Neural cell (in vitro differentiated cells): ENCODE data around the gene FBXO21. TPM values are rescaled to one million over a fixed set of nuclear protein-coding genes. Genes with fewer than 3 reads are reported as not detected.

Experiments used
- H2AFZ ChIP-seq: fragments of 200-600, 300-800 bp; sonication (generic), shearing (Covaris generic); 2 replicates; pipeline ENCODE4 v1.6.0; 2014; ENCODE audit warnings: low read depth, mild to moderate bottlenecking, antibody characterized with exemption, low read length, moderate library complexity
- H3F3A ChIP-seq: fragments of 200-600 bp; shearing (Covaris generic); 2 replicates; pipeline ENCODE4 v1.6.1; 2016; ENCODE audit warnings: mild to moderate bottlenecking, moderate library complexity, mixed read lengths, antibody characterized with exemption, low read length; ENCODE audit not compliant: insufficient read depth, poor library complexity, severe bottlenecking
- H3K27ac ChIP-seq: fragments of 200-600, 300-800 bp; sonication (generic), shearing (Covaris generic); 2 replicates; pipeline ENCODE4 v1.5.1; 2014; ENCODE audit warnings: mild to moderate bottlenecking, low read length, moderate library complexity
- H3K27me3 ChIP-seq: fragments of 300-800, 200-600 bp; sonication (generic), shearing (Covaris generic); 2 replicates; pipeline ENCODE4 v1.6.0; 2014; ENCODE audit warnings: mild to moderate bottlenecking, low read depth, low read length, moderate library complexity; ENCODE audit not compliant: insufficient read depth
- H3K36me3 ChIP-seq: fragments of 300-800, 200-600 bp; sonication (generic), shearing (Covaris generic); 2 replicates; pipeline ENCODE4 v1.5.1; 2014; ENCODE audit warnings: mild to moderate bottlenecking, antibody characterized with exemption, low read length, moderate library complexity; ENCODE audit not compliant: insufficient read depth
- H3K4me2 ChIP-seq: fragments of 300-800, 200-600 bp; sonication (generic), shearing (Covaris generic); 2 replicates; pipeline ENCODE4 v1.6.0; 2014; ENCODE audit warnings: mild to moderate bottlenecking, low read length
- H3K4me3 ChIP-seq: fragments of 300-800, 200-600 bp; sonication (generic), shearing (Covaris generic); 2 replicates; pipeline ENCODE4 v1.5.1; 2014; ENCODE audit warnings: mild to moderate bottlenecking, low read length, moderate library complexity
- H3K79me2 ChIP-seq: fragments of 200-600 bp; shearing (Covaris generic); replicated peaks from 2 replicates; pipeline ENCODE4 v1.6.0; 2014; ENCODE audit warnings: mild to moderate bottlenecking, low read length, moderate library complexity; ENCODE audit not compliant: insufficient read depth
- H3K9ac ChIP-seq: fragments of 300-800, 200-600 bp; sonication (generic), shearing (Covaris generic); 2 replicates; pipeline ENCODE4 v1.6.1; 2016; ENCODE audit warnings: mild to moderate bottlenecking, low read length, mixed read lengths
- H3K9me2 ChIP-seq: fragments of 200-600 bp; shearing (Covaris generic); 2 replicates; pipeline ENCODE4 v1.6.1; 2016; ENCODE audit warnings: mild to moderate bottlenecking, low read length, mixed read lengths; ENCODE audit not compliant: insufficient read depth
- H3K9me3 ChIP-seq: fragments of 200-600, 300-800 bp; sonication (generic), shearing (Covaris generic); 2 replicates; pipeline ENCODE4 v1.6.1; 2016; ENCODE audit warnings: mild to moderate bottlenecking, mixed run types, low read length, moderate library complexity, mixed read lengths
- H4K20me1 ChIP-seq: fragments of 200-600 bp; shearing (Covaris generic); 2 replicates; pipeline ENCODE4 v1.6.1; 2016; ENCODE audit warnings: mild to moderate bottlenecking, mixed run types; ENCODE audit not compliant: insufficient read depth
- EZH2 ChIP-seq: fragments of 200-600, 300-800 bp; shearing (Covaris generic), sonication (generic); IDR thresholded peaks from 2 replicates; pipeline ENCODE4 v1.6.1; 2014; ENCODE audit warnings: antibody characterized with exemption, low read length, borderline replicate concordance, mild to moderate bottlenecking; ENCODE audit not compliant: insufficient read depth, poor library complexity, severe bottlenecking
- POLR2AphosphoS5 ChIP-seq: IDR thresholded peaks from 2 replicates; pipeline ENCODE4 v1.6.1; 2012
- RAD21 ChIP-seq: fragments of 450-650 bp; conservative IDR thresholded peaks from 2 replicates; pipeline ENCODE4 v1.6.1; 2014; ENCODE audit warnings: antibody characterized with exemption, mild to moderate bottlenecking, moderate library complexity
- SMC3 ChIP-seq: fragments of 450-650 bp; conservative IDR thresholded peaks from 2 replicates; pipeline ENCODE4 v1.6.1; 2014; ENCODE audit warnings: antibody characterized with exemption, mild to moderate bottlenecking, moderate library complexity; ENCODE audit not compliant: poor library complexity
- TAF1 ChIP-seq: IDR thresholded peaks from 2 replicates; pipeline ENCODE4 v1.6.1; 2012; ENCODE audit warnings: low read depth
- polyA plus RNA-seq: library from polyadenylated mRNA; depleted of rRNA; stranded (reverse); fragments of >200 nt; gene quantifications from 2 replicates; pipeline ENCODE4 v1.2.3, GENCODE V29; 2014
- TF ChIP-seq, protein P1 (sequence below): IDR thresholded peaks from 2 replicates; pipeline ENCODE4 v1.6.1; 2012; ENCODE audit warnings: borderline replicate concordance
- TF ChIP-seq, protein P2 (sequence below): fragments of 450-650 bp; IDR thresholded peaks from 2 replicates; pipeline ENCODE4 v1.5.1; 2014; ENCODE audit warnings: antibody characterized with exemption, mild to moderate bottlenecking, moderate library complexity; ENCODE audit not compliant: poor library complexity, severe bottlenecking

FBXO21 gene
- polyA plus RNA-seq, 1 donor from 2014 or later, result 127 TPM

DNA sequence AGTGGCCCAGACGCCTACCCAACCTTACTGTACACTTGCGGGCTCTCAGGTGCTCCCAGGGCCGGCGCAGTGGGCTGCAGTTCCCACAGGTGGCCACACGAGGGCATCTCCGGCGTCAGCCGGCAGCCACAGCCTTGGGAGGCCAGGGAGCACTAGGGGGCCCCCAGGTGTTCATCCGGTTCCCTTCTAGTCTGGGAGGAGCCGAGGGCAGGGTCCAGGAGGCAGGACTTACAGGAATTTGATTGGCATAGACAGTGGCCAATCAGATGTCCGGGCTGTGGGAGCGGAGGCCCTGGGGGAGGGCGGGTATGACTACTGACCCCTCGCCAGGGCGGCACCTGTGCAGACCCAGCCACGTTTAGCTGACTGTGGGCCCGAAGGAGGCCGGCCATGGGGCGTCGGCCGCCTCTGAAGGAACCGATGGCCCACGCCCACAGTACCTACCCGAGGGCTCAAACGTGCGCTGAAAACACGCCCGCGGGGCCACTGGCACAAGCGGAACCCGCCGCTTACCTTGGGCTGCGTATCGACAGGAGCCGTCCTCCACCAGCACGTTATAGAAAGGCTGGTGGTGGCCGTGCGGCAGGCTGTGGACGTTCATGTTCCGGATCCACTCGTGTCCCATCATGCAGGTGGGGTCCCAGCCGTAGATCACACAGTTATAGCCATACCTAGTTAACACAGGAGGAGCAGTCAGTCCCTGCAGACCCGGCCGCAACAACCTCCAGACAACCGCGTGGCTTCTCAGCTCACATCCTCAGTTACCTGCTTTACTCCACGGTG lies 34.8 kb downstream of the FBXO21 start:
- no peaks in the 10 kb centered on the region for H3K79me2 ChIP-seq
- no peak overlapping the region for H3K4me3 ChIP-seq
- H2AFZ ChIP-seq, result no peak overlapping the region
- no peaks in the 10 kb centered on the region for H3K9me2 ChIP-seq
- H3K9ac ChIP-seq, result no peak overlapping the region
- no peaks in the 10 kb centered on the region for H3K9me3 ChIP-seq
- peaks cover 24% of the 10 kb centered on the region for H3K36me3 ChIP-seq
- H3K27ac ChIP-seq, result no peak overlapping the region
- TF ChIP-seq, protein P1, sequence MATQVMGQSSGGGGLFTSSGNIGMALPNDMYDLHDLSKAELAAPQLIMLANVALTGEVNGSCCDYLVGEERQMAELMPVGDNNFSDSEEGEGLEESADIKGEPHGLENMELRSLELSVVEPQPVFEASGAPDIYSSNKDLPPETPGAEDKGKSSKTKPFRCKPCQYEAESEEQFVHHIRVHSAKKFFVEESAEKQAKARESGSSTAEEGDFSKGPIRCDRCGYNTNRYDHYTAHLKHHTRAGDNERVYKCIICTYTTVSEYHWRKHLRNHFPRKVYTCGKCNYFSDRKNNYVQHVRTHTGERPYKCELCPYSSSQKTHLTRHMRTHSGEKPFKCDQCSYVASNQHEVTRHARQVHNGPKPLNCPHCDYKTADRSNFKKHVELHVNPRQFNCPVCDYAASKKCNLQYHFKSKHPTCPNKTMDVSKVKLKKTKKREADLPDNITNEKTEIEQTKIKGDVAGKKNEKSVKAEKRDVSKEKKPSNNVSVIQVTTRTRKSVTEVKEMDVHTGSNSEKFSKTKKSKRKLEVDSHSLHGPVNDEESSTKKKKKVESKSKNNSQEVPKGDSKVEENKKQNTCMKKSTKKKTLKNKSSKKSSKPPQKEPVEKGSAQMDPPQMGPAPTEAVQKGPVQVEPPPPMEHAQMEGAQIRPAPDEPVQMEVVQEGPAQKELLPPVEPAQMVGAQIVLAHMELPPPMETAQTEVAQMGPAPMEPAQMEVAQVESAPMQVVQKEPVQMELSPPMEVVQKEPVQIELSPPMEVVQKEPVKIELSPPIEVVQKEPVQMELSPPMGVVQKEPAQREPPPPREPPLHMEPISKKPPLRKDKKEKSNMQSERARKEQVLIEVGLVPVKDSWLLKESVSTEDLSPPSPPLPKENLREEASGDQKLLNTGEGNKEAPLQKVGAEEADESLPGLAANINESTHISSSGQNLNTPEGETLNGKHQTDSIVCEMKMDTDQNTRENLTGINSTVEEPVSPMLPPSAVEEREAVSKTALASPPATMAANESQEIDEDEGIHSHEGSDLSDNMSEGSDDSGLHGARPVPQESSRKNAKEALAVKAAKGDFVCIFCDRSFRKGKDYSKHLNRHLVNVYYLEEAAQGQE, result no peak
- TF ChIP-seq SMC3 (peak; percentile 61), RAD21 (peak; percentile 36)
- TF ChIP-seq, protein P2, sequence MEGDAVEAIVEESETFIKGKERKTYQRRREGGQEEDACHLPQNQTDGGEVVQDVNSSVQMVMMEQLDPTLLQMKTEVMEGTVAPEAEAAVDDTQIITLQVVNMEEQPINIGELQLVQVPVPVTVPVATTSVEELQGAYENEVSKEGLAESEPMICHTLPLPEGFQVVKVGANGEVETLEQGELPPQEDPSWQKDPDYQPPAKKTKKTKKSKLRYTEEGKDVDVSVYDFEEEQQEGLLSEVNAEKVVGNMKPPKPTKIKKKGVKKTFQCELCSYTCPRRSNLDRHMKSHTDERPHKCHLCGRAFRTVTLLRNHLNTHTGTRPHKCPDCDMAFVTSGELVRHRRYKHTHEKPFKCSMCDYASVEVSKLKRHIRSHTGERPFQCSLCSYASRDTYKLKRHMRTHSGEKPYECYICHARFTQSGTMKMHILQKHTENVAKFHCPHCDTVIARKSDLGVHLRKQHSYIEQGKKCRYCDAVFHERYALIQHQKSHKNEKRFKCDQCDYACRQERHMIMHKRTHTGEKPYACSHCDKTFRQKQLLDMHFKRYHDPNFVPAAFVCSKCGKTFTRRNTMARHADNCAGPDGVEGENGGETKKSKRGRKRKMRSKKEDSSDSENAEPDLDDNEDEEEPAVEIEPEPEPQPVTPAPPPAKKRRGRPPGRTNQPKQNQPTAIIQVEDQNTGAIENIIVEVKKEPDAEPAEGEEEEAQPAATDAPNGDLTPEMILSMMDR, result peak; percentile 69
- H4K20me1 ChIP-seq, result no peaks in the 10 kb centered on the region
- no peak overlapping the region for H3K4me2 ChIP-seq
- H3K27me3 ChIP-seq, result no peaks in the 10 kb centered on the region
- no peaks in the 10 kb centered on the region for H3F3A ChIP-seq

DNA sequence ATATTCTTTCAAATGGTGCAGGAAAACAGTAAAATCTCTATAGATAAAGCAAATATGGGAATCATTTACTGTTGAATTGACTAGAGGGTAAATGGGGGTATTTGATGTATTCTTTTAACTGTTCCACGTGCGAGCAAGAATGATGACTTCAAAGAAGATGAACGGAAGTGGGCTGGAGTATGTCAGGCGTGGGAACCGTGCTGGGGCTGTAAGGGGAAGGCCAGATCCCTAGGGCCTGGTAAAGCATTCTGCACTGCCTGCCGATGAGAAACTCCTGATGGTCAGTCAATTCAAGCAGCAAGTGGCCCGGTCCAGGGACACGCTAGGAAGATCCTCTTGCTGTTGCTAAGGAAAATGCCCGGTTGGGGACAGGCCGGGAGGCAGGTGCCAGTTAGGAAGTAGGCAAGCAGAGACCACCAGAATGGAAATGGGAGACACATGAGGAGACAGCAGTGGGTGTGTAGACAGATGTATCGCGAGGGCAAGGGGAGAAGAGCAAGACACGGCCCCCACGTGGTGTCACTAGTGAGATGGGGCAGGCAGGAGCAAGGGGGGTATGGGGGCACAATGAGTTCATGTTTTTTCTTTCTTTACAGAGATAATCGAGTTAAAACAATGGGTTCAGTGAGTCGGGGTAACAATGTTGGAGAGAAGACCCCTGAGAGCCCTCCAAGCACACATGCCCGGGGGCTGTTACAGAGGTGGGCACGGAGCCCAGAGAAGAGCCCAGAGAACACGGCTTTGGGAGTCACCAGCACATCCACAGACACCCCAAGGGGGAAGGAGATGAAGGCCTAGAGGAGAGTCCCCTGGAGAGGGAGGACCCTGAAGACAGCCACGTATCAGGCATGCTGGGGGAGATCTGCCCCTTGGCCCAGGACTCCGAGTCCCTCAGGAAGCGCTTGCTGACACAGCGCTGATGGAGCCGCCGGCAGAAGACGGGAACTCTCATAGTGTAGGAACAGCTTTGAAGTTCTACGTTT lies 37.2 kb downstream of the FBXO21 start:
- Histone ChIP-seq H2AFZ (no peak overlapping the region), H4K20me1 (no peaks in the 10 kb centered on the region), H3K9ac (no peak overlapping the region), H3K4me2 (no peak overlapping the region), H3F3A (no peaks in the 10 kb centered on the region), H3K79me2 (no peaks in the 10 kb centered on the region), H3K4me3 (no peak overlapping the region), H3K9me2 (no peaks in the 10 kb centered on the region), H3K36me3 (peaks cover 20% of the 10 kb centered on the region), H3K9me3 (no peaks in the 10 kb centered on the region), H3K27ac (no peak overlapping the region), H3K27me3 (no peaks in the 10 kb centered on the region)
- TF ChIP-seq EZH2 (no peak), POLR2AphosphoS5 (no peak), SMC3 (no peak), RAD21 (no peak), TAF1 (no peak)
- TF ChIP-seq, protein P2, result no peak
- TF ChIP-seq, protein P1, result no peak
